ENCODE measurements around the gene DMTF1. TPM values are rescaled to one million over a fixed set of nuclear protein-coding genes. Genes with fewer than 3 reads are reported as not detected.
"Not testable (repeated sequence)": the region's sequence is repeated elsewhere in the genome, so short reads cannot be mapped to it uniquely, and the experiment has no call there.

DMTF1 gene, protein sequence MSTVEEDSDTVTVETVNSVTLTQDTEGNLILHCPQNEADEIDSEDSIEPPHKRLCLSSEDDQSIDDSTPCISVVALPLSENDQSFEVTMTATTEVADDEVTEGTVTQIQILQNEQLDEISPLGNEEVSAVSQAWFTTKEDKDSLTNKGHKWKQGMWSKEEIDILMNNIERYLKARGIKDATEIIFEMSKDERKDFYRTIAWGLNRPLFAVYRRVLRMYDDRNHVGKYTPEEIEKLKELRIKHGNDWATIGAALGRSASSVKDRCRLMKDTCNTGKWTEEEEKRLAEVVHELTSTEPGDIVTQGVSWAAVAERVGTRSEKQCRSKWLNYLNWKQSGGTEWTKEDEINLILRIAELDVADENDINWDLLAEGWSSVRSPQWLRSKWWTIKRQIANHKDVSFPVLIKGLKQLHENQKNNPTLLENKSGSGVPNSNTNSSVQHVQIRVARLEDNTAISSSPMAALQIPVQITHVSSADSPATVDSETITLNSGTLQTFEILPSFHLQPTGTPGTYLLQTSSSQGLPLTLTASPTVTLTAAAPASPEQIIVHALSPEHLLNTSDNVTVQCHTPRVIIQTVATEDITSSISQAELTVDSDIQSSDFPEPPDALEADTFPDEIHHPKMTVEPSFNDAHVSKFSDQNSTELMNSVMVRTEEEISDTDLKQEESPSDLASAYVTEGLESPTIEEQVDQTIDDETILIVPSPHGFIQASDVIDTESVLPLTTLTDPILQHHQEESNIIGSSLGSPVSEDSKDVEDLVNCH
- total RNA-seq (2014; rRNA removed; shearing (Covaris generic)) = 47.0 TPM in 2 replicates

DNA sequence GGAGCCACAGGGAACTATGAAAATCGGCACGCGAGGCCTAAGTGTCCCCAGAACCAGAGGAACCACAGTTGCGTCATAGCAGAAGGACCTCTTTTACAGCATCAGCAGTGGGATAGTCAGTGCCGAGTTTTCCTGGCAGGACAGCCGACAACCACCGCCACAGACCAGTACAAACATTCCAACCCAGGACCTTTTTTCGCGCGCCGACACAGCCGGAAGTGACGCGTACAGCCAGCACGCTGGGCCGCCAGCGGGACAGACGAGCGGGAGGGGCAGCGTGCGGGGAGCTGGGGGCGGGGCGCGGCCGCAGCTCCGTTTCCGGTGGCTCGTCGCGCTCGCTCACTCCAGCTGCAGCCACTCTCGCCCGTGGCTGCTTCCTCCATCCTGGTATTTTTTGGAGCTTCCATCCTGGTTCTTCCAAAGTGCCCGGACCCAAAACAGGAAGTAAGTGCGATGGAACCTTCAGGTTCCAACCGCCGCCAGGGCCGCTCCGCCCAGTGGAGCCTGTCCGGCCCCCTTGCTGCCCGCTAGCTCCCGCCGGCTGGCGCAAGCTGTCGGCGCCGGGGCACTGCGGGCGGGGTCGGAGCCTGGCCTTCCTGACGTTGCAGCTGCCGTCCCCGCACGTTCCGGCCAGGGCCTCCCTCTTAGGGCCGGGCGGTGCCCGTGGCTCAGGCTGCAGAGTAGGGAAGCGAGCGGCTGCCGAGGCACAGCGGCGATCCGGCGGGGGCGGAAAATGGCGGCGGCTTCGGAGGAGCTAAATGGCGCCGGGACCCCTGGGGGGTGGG lies at the start of gene DMTF1:
Gene DMTF1, plus strand, starts transcription at position 342 of the 785 bp plus-strand sequence. CDS start 12,489 bp downstream, outside the sequence.
- DNase-seq (ENCODE audit: low spot score) = peak; percentile 94

DNA sequence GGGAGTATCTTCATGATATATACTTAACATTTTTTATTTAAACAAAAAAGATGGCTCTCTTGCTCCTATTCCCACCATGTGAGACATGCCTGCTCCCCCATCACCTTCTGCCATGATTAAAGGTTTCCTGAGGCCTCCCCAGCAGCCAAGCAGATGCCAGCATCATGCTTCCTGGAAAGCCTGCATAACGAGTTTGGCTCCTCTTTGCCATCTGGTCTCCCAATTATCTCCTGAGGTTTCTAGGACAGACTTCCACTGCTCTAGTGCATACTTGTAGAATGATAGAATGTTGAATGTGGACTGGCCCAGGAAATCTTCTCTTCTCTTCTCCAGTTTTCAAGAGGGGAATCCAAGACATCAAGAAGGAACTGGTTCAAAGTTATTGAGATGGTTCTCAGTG lies 46.9 kb upstream of the DMTF1 start:
- no peak for DNase-seq (ENCODE audit: low spot score)

DNA sequence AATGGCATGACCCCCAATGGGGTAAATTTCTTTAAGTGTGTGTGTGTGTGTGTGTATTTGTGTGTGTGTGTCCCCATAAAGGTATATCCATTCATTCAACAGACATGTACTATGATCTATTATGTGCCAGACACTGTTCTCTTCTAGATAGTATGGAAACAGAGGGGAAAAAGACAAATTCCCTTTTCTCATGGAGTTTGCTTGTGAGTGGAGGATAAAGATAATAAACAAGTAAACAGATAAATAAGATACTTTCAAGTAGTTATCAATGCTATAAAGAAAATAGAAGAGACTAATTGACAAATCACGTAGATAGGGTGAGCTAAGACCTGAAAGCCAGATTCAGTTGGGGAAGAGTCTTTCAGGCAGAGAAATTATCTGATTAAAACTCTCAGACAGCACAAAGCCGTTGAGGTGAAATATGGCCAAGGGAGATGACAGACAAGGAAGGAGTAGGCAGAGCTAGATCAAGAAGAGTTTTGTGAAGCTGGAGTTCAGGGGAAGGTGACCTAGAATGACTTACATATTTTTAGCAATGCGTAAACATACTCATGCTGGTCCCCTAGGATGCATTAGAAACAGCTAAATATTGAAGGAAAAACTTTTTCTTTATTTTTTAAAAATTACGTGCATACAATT lies 45.2 kb upstream of the DMTF1 start:
- no peak for DNase-seq (ENCODE audit: low spot score)

DNA sequence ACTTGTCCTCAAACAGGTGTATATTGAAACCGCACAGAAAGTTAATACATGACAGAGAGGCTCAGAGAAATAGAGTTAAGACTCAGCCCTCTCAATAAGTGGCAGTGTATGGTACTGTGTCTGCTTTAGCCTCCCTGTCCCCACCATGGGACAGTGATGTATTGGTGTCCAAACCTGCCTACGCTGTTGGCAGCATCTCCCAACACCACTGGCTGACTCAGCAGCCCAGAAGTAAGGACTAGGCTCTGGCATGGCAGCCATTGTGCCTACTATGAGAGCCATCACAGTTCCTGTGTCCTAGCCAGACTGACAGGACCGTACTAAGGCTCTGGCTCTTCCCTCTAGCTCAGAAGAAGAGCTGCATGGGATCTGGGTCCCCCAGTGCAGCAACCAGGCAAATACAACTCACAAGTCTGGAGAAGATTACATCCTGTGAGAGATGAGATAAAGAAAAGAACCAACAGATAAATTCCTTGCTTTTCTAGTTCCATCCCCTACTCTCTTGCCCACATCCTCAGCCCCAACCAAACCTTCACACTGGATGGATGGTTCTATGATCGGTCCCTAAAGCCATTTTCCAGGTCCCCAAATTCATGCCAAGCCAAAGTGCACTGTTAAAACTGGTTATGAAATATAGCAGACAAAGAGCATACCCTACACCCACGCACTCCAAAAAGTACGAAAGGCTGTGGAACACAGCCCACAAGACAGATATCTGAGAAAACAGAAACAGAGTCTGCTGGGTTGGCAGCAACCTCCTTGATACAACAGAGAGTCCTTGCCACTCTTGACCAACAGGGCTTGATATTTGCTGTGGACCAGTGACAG lies 44.1 kb upstream of the DMTF1 start:
- no peak for DNase-seq (ENCODE audit: low spot score)

DNA sequence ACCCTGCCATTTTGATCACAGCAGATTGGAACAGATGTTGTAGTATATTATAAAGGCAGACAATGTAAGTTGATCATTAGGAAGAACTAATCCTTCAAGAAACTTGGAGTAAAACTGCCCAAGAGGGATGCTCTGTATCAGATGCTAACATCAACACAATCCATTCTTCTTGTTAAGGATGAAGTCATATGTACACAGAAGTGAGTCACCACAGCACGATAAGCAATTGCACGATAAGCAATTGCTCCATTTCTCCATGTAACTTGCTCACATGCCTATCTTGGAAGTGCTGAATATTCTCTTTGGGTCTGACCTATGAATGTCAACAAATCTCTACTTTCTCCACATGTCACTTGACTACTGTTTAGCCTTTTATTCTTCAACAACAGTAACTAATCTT lies 41.5 kb upstream of the DMTF1 start:
- peak; percentile 6 for DNase-seq (ENCODE audit: low spot score)

DNA sequence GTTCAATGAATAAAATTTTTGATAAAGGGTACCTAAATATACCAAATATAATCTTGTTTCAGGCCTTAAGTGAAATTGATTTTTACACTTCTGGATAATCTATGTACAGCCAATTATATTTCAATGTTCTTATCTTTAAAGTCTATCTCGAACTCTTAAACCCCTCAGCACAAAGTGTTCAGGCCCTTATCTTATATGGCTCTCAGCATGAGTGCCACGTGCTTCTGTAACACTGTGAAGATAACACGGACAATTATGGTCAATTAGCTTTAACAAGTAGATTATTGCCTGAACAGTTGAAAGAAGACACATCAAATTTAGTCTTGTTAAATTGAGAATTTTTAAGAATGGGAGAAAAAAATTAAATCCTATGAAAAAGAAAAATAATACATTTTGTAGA lies 40.4 kb upstream of the DMTF1 start:
- no peak for DNase-seq (ENCODE audit: low spot score)

DNA sequence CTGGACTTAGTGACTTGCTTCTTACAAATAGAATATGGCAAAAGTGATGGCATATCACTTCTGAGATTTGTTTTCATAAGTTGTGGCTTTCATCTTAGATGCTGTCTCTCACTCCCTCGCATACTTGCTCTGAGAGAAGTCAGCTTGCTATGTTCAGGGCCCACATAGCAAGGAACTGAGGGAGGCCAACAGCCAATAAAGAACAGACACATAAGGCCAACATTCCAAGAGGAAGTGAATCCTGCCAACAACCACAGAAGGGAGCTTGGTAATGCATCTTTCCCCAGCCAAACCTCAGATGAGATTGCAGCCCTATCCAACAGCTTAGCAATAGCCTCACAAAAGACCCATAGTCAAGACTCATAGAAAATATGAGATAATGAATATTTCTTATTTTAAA lies 39.2 kb upstream of the DMTF1 start:
- DNase-seq (ENCODE audit: low spot score) = no peak

DNA sequence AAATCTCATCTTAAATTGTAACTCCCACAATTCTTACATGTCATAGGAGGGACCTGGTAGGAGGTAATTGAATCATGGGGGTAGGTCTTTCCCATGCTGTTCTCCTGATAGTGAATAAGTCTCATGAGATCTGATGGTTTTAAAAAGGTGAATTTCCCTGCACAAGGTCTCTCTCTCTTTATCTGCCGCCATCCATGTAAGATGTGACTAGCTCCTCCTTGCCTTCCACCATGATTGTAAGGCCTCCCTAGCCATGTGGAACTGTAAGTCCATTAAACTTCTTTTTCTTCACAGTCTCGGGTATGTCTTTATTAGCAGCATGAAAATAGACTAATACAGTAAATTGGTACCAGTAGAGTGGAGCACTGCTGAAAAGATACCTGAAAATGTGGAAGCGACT lies 38.3 kb upstream of the DMTF1 start:
- not testable (repeated sequence) for DNase-seq (ENCODE audit: low spot score)

DNA sequence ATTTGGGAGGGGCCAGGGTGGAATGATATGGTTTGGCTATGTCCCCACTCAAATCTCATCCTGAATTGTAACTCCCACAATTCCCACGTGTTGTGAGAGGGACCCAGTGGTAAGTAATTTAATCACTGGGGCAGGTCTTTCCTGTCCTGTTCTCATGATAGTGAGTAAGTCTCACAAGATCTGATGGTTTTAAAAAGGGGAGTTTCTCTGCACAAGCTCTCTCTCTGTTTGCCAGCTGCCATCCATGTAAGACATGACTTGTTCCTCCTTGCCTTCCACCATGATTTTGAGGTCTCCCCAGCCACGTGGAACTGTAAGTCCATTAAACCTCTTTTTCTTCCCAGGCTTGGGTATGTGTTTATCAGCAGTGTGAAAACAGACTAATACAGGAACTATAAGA lies 36.5 kb upstream of the DMTF1 start:
- not testable (repeated sequence) for DNase-seq (ENCODE audit: low spot score)

DNA sequence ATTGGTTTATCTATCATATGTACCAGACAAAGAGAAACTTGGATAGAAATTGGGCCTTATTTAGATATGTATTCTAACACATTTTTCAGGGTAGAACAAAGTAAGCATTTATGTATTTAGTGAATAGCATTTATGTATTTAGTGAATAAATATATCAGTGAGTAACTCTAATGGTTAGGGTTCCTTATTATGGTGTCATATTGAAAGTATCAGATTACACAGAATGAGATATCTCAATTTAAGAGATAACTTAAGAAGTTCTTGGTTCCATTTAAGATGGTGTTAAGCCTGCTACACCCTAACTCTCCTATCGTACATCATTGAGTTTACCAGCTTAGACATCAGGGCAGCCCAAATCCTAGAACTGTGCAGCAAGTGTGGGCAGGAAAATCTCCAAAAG lies 35.9 kb upstream of the DMTF1 start:
- no peak for DNase-seq (ENCODE audit: low spot score)

DNA sequence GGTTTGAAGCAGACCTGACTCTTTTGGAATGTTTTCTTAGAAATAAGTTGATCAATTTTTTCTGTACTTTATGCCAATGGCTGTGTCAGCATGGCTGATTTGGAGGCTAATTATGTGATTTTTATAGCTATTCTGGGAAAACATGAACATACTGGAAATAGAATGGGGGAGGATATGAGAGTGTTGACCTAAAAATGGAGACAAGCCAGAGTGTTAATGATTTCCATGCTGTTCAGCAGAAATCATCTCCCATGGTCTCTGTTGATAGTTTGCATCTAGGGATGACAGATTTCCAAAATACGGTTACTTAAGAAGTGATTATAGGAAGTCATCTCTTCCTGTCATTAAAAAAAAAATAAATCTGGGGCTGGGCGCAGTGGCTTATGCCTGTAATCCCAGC lies 32.7 kb upstream of the DMTF1 start:
- DNase-seq (ENCODE audit: low spot score) = no peak

DNA sequence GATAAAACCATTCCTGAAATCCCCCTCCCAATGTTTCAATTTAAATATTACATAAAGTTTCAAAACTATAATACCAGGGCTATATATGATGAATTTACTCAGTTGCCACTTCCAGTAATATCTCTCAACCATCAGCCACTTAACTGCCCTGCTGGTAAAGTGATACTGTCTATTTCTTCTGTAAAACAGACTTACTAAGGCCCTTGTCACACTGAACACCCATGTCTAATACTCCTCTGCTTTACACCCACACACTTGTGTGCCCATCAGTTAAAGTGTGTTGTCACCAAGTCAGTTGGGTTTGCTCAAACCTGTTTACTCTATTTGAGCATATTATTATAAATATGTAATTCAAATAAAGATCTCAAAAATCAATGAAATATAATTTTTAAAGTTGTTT lies 29.1 kb upstream of the DMTF1 start:
- no peak for DNase-seq (ENCODE audit: low spot score)

DNA sequence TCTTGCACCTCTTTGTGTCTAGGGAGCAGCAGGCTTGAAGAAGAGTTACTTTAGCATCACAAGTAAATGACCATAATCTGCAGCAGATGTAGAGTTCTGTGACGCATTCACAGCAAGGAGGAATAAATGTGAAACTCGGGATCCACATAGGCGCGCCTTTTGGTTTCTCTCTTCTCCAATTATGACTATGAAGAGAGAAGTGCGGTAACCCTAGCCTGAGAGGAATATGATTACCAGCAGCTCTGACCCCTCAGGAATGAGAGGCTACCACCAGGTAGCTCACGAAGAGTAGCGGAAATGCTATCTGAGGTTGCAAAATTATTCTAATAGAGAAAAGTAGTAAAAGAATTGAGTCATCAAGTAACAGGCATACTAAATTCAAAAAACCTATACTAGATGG lies 25.2 kb upstream of the DMTF1 start:
- no peak for DNase-seq (ENCODE audit: low spot score)

DNA sequence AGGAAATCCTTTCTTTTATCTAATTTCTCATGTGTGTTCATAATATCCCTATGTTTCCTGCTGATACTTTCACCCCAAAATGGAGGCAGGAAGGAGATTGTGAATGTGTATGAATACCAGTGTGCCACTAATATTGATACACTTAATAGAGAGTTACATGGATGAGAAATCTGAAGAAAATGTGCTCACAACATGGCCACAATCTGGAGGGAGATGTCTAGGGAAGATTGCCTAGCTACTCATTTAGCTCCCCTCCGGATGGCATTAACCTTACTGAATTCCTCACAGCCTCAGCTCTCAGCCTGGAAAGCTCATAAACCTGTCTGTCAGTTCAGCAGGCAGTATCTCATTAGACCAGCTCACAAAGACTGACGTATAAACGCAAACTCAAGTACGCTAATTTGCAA lies 23.4 kb upstream of the DMTF1 start:
- no peak for DNase-seq (ENCODE audit: low spot score)

DNA sequence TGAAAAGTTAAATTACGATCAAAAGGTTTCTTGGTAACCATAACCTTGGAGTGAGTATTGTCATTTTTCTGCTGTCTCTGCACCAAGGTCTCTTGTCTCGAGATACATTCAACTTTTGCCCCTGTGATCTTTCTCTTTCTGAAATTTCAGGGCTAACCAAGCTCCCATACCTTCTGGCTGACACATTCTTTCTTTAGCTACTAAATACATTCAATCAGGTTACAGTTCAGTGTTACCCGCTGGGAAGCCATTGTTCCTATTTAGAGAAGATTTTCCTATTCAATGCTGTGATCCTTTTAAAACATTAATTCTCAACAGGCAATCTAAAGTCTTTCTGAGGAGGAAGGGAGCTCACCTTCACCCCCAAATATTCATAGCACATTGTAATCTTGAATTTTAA lies 22.9 kb upstream of the DMTF1 start:
- no peak for DNase-seq (ENCODE audit: low spot score)

DNA sequence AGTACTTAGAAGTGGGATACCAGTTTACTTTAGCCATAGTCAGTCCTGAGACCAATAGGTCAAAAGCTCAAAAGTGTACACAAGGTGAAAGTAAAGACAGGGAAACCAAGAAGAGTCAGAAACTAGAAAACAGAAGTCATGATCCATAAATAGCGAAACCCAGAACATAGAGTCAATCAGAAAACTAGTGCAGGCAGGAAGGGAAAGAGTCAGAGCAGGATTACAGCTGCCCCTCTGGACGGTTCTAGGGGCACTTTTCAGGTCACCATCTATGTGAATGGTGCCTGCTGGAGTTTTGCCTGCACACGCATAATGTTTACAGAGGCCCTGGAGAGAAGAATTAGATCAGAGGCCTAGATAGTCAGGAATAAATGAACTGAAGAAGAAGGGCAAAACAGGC lies 22.4 kb upstream of the DMTF1 start:
- no peak for DNase-seq (ENCODE audit: low spot score)

DNA sequence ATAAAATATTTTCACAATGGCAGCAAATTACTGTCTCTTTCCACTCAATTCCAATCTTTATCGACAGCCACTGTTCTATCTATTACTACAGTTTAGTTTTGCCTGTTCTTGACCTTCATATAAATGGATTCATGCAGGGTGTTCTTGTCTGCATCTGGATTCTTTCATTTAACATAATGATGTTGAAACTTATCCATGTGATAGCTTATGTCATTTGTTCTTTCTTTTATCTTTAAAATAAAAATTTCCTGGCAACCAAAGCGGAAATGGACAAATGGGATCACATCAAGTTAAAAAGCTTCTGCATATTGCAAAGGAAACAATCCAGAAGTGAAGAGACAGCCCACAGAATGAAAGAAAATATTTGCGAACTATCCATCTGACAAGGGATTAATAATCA lies 20.5 kb upstream of the DMTF1 start:
- DNase-seq (ENCODE audit: low spot score) = no peak

DNA sequence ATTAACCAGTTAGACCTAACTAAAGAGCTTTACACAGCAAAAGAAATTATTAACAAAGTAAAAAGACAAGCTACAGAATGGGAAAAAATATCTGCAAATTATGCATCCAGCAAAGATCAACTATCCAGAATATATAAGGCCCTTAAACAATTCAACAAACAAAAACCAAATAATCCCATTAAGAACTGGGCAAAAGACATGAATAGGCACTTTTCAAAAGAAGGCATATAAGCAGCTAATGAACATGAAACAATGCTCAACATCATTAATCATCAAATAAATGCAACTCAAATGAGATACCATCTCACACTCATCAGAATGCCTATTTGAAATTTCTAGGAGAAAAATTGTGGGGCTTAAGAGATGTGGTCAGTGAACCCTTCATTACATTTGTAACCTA lies 15.0 kb upstream of the DMTF1 start:
- no peak for DNase-seq (ENCODE audit: low spot score)

DNA sequence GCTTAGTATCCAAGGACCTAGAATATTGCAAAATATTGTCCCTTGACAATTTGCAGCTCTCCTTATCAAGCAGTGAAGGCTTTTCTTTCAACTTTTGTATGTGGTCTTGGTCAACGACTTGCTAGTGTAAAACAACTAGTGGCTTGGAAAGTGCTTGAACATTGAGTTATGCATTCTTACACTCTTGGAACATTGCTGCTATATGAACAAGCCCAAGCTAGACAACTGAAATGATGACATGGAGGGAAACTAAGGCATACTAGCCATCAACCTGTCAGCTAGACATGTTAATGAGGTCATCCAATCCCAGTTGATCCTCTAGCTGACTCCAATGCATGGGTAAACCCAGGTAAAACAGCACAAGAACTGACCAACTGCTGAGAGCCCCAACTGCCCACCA lies 12.7 kb upstream of the DMTF1 start:
- DNase-seq (ENCODE audit: low spot score) = no peak

DNA sequence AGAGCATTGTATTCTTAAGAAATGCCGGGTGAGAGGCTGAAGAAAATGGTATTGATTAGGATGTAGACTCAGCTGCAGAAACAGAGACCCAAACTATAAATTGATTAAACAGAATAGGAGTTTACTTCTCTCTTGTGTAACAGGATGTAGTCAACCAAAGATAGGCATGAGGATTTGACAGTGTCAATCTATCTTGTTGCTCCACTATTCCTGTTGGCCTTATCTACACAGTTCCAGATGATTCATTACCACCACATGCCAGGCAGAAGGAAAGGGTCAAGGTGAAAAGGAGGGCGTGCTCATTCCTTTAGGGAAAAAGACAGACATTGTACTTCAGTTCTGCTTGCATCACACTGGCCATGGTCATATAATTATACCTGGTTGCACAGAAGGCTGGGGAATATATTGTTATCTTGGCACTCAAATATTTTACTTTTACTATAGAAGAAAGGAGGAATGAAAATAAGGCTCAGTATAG lies 11.9 kb upstream of the DMTF1 start:
- DNase-seq (ENCODE audit: low spot score) = no peak

DNA sequence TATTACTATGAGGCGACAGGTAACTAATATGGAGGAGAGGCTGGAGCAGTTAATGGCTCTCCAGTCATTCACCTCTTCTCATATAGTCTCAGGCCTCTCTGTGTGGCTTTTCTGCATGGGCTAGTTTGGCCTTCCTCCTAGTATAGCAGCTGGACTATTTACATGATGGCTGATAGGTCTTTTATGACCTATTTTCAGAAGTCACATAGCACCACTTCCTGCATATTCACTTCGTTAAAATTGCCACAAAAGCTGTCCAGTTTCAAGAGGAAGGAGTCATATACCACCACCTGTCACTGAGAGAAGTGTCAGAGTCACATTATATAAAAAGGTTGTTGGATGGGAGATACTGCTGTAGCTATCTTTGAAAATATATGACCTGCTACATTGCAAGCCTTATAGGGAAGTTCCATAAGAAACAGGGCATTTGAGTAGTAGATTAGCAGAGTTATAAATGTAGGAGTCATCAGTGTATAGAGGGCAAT lies 8.0 kb upstream of the DMTF1 start:
- no peak for DNase-seq (ENCODE audit: low spot score)
